Neural progenitor cell (in vitro differentiated cells): ENCODE data around the gene LGALS1. TPM values are rescaled to one million over a fixed set of nuclear protein-coding genes. Genes with fewer than 3 reads are reported as not detected.

Experiments
- DNase-seq: peaks from one replicate; pipeline ENCODE4 v3.0.0-alpha.2; 2016; ENCODE audit warnings: low spot score
- H2AFZ ChIP-seq: fragments of 200-600 bp; sonication (generic); replicated peaks from 2 replicates; pipeline ENCODE4 v1.6.1; 2016; ENCODE audit warnings: antibody characterized with exemption
- H3F3A ChIP-seq: fragments of 200-600 bp; sonication (generic); 2 replicates; pipeline ENCODE4 v1.6.1; 2016; ENCODE audit warnings: antibody characterized with exemption, low read depth
- H3K27ac ChIP-seq: fragments of 200-600 bp; sonication (generic); 2 replicates; pipeline ENCODE4 v1.5.1; 2016; ENCODE audit warnings: mild to moderate bottlenecking
- H3K27me3 ChIP-seq: fragments of 200-600 bp; sonication (generic); 2 replicates; pipeline ENCODE4 v1.6.1; 2016; ENCODE audit warnings: mild to moderate bottlenecking, moderate library complexity
- H3K36me3 ChIP-seq: fragments of 200-600 bp; sonication (generic); 2 replicates; pipeline ENCODE4 v1.5.1; 2016
- H3K4me1 ChIP-seq: fragments of 200-600 bp; sonication (generic); 2 replicates; pipeline ENCODE4 v1.6.1; 2016; ENCODE audit warnings: mixed run types
- H3K4me2 ChIP-seq: fragments of 200-600 bp; sonication (generic); 2 replicates; pipeline ENCODE4 v1.6.1; 2016
- H3K4me3 ChIP-seq: fragments of 200-600 bp; sonication (generic); 2 replicates; pipeline ENCODE4 v1.5.1; 2016
- H3K79me2 ChIP-seq: fragments of 200-600 bp; sonication (generic); 2 replicates; pipeline ENCODE4 v1.6.1; 2016; ENCODE audit warnings: low read depth
- H3K9ac ChIP-seq: fragments of 200-600 bp; sonication (generic); 2 replicates; pipeline ENCODE4 v1.6.1; 2016
- H3K9me3 ChIP-seq: fragments of 200-600 bp; sonication (generic); 2 replicates; pipeline ENCODE4 v1.5.1; 2016; ENCODE audit warnings: low read depth
- H4K20me1 ChIP-seq: fragments of 200-600 bp; sonication (generic); 2 replicates; pipeline ENCODE4 v1.6.1; 2016; ENCODE audit warnings: low read depth
- H3K27ac Mint-ChIP-seq: 3 replicates; pipeline ENCODE4 v1.8.0; 2021; ENCODE audit warnings: mixed read lengths
- H3K27me3 Mint-ChIP-seq: 2 replicates; pipeline ENCODE4 v1.8.0; 2022; ENCODE audit warnings: low read depth, mild to moderate bottlenecking, inconsistent platforms, moderate library complexity, mixed read lengths; ENCODE audit not compliant: insufficient read depth
- H3K36me3 Mint-ChIP-seq: 3 replicates; pipeline ENCODE4 v1.8.0; 2021; ENCODE audit warnings: mixed read lengths
- H3K4me1 Mint-ChIP-seq: 3 replicates; pipeline ENCODE4 v1.8.0; 2021; ENCODE audit warnings: mixed read lengths
- H3K4me3 Mint-ChIP-seq: 3 replicates; pipeline ENCODE4 v1.8.0; 2021; ENCODE audit warnings: mild to moderate bottlenecking, moderate library complexity, mixed read lengths
- H3K9me3 Mint-ChIP-seq: 3 replicates; pipeline ENCODE4 v1.8.0; 2020; ENCODE audit warnings: mixed read lengths
- EZH2 ChIP-seq: fragments of 200-600 bp; sonication (generic); IDR thresholded peaks from 2 replicates; pipeline ENCODE4 v1.6.1; 2017; ENCODE audit warnings: antibody characterized with exemption, mild to moderate bottlenecking, moderate library complexity
- EZH2phosphoT487 ChIP-seq: fragments of 200-600 bp; sonication (generic); IDR thresholded peaks from 2 replicates; pipeline ENCODE4 v1.6.1; 2017; ENCODE audit warnings: antibody characterized with exemption
- total RNA-seq: library from RNA; depleted of rRNA; stranded (reverse); fragments of >200 nt; gene quantifications from 2 replicates; pipeline ENCODE4 v1.2.3, GENCODE V29; 2015; ENCODE audit warnings: low replicate concordance
- TF ChIP-seq, protein P1 (sequence below): fragments of 200-600 bp; sonication (generic); IDR thresholded peaks from 2 replicates; pipeline ENCODE4 v1.5.1; 2017; ENCODE audit warnings: antibody characterized with exemption, mild to moderate bottlenecking

LGALS1 gene
- total RNA-seq, 1 donor from 2014 or later: 14.9 TPM

DNA sequence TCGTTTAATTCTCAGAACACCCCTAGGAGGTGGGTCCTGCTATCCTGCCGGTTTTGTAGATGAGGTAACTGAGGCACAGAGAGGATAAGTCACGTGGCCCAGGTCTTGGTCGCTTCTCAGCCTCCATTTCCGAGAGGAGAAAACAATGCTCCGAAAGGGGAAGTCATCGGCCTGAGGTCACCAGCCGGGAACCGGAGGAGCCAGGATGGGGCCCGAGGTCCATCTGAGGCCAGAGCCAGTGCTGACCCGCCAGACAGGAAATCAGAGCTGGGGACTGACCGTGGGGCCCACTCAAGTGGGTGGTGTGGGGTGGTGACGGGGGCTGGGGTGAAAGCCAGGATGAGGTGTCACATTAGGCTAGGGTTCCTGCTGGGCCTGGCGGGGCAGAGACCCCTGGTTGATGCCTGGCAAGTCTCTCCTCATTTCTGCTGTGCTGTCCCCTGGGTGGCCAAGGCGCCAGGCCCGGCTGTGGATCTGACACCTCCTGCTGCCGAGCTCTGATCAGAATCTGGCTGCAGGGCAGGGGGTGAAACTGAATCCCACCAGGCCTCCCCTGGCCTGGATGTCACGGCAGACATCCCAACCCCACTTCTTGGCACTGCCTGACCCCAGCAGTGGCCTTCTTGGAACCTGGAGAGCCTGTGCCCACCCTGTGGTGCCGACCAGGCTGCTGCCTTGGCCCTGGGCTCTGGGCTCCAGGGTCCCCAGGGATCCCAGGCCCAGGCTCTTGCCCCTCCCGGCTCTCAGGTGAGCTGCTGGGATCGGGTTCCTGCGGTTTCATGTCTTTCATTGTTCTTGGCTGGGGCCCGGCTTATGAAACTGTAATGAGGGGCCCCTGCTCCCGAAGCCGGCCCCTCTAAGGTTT is 33.4 kb downstream of the LGALS1 start:
- Mint-ChIP-seq H3K9me3 (no peaks in the 10 kb centered on the region), H3K36me3 (peaks cover 17% of the 10 kb centered on the region), H3K4me3 (no peak overlapping the region), H3K27ac (peak overlapping the region; percentile 57), H3K27me3 (peaks cover 4% of the 10 kb centered on the region), H3K4me1 (no peaks in the 10 kb centered on the region)
- Histone ChIP-seq H3K27me3 (no peaks in the 10 kb centered on the region), H3K9me3 (no peaks in the 10 kb centered on the region), H3K4me2 (no peak overlapping the region), H3K9ac (peak overlapping the region; percentile 28), H3K79me2 (no peaks in the 10 kb centered on the region), H4K20me1 (no peaks in the 10 kb centered on the region), H3K27ac (no peak overlapping the region), H3K4me3 (no peak overlapping the region), H3F3A (no peaks in the 10 kb centered on the region), H2AFZ (no peak overlapping the region), H3K4me1 (no peaks in the 10 kb centered on the region), H3K36me3 (no peaks in the 10 kb centered on the region)
- DNase-seq: no peak
- no peak for TF ChIP-seq EZH2phosphoT487
- TF ChIP-seq, protein P1, sequence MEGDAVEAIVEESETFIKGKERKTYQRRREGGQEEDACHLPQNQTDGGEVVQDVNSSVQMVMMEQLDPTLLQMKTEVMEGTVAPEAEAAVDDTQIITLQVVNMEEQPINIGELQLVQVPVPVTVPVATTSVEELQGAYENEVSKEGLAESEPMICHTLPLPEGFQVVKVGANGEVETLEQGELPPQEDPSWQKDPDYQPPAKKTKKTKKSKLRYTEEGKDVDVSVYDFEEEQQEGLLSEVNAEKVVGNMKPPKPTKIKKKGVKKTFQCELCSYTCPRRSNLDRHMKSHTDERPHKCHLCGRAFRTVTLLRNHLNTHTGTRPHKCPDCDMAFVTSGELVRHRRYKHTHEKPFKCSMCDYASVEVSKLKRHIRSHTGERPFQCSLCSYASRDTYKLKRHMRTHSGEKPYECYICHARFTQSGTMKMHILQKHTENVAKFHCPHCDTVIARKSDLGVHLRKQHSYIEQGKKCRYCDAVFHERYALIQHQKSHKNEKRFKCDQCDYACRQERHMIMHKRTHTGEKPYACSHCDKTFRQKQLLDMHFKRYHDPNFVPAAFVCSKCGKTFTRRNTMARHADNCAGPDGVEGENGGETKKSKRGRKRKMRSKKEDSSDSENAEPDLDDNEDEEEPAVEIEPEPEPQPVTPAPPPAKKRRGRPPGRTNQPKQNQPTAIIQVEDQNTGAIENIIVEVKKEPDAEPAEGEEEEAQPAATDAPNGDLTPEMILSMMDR: no peak
- no peak for TF ChIP-seq EZH2

DNA sequence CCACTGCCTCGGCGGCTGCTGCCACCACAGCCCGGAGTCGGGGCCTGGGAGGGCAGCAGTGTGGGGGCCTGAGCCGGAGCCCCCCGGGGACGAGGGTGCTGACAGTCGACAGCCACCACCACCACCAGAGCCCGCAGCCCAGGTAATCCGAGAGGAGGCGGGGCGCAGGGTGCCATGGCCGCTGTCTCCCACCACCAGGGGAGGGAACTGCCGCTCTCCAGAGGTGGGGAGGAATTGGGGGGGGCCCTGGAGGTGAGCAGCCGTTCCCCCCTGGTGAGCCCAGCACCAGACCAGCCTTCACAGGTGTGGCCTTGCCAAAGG is 34.0 kb downstream of the LGALS1 start:
- Histone ChIP-seq H3K9me3 (no peaks in the 10 kb centered on the region), H3K4me1 (no peaks in the 10 kb centered on the region), H4K20me1 (no peaks in the 10 kb centered on the region), H3K36me3 (no peaks in the 10 kb centered on the region), H3K79me2 (no peaks in the 10 kb centered on the region), H3F3A (no peaks in the 10 kb centered on the region), H3K4me2 (no peak overlapping the region), H3K27ac (no peak overlapping the region), H3K9ac (no peak overlapping the region), H3K4me3 (no peak overlapping the region), H3K27me3 (no peaks in the 10 kb centered on the region), H2AFZ (no peak overlapping the region)
- H3K4me1 Mint-ChIP-seq: no peaks in the 10 kb centered on the region
- TF ChIP-seq, protein P1: no peak
- TF ChIP-seq EZH2phosphoT487: no peak
- TF ChIP-seq EZH2: no peak
- peaks cover 15% of the 10 kb centered on the region for H3K36me3 Mint-ChIP-seq
- H3K27me3 Mint-ChIP-seq: peaks cover 4% of the 10 kb centered on the region
- no peak for DNase-seq
- H3K9me3 Mint-ChIP-seq: no peaks in the 10 kb centered on the region
- H3K27ac Mint-ChIP-seq: no peak overlapping the region
- H3K4me3 Mint-ChIP-seq: no peak overlapping the region

DNA sequence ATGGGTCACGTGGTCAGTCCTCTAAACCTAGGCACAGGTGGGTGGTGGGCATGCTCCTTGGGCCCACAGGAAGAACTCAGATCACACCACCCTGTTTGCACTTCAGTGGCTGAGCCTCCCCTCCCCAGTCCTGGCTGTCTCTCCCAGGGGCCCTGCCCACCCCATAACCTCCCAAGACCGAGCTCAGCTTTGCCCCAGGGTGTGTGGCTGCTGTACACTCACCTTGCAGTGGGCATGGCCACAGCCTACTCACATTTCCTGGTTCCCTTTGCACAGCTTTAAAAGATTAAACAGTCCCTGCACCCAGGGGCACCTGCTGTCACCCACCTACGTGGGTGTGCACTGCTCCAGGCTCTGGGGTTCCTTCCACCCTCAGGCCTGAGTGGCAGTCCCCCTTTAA is 35.2 kb downstream of the LGALS1 start:
- H3K27ac Mint-ChIP-seq: no peak overlapping the region
- TF ChIP-seq EZH2phosphoT487: no peak
- TF ChIP-seq EZH2: no peak
- no peak for DNase-seq
- H3K4me1 ChIP-seq: no peaks in the 10 kb centered on the region
- H2AFZ ChIP-seq: no peak overlapping the region
- H3K79me2 ChIP-seq: no peaks in the 10 kb centered on the region
- no peaks in the 10 kb centered on the region for H3K36me3 ChIP-seq
- no peak overlapping the region for H3K4me3 Mint-ChIP-seq
- H3K9ac ChIP-seq: no peak overlapping the region
- no peaks in the 10 kb centered on the region for H3F3A ChIP-seq
- no peaks in the 10 kb centered on the region for H3K27me3 ChIP-seq
- no peaks in the 10 kb centered on the region for H4K20me1 ChIP-seq
- H3K27me3 Mint-ChIP-seq: peaks cover 4% of the 10 kb centered on the region
- H3K4me2 ChIP-seq: no peak overlapping the region
- H3K36me3 Mint-ChIP-seq: peaks cover 13% of the 10 kb centered on the region
- no peak overlapping the region for H3K27ac ChIP-seq
- no peaks in the 10 kb centered on the region for H3K4me1 Mint-ChIP-seq
- no peaks in the 10 kb centered on the region for H3K9me3 ChIP-seq
- H3K9me3 Mint-ChIP-seq: no peaks in the 10 kb centered on the region
- no peak overlapping the region for H3K4me3 ChIP-seq

DNA sequence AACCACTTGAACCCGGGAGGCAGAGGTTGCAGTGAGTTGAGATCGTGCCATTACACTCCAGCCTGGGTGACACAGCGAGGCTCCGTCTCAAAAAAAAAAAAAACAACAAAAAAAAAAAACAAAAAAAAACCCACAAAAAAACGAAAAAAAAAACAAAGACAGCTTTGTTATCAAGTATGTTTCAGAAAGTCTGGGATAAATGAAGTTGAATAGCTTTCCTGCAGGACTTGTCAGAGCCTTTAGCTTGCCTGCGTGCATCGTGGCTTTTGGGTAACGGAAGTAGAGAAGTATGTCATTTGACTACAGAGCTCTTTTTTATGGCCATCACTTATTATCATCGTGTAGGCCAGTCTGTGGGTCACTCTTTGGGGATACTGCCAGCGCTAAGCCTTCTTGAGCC is 36.1 kb downstream of the LGALS1 start:
- no peaks in the 10 kb centered on the region for H3K79me2 ChIP-seq
- DNase-seq: no peak
- H3K27me3 Mint-ChIP-seq: peaks cover 2% of the 10 kb centered on the region
- no peak overlapping the region for H3K9ac ChIP-seq
- H3K27ac ChIP-seq: no peak overlapping the region
- H3F3A ChIP-seq: no peaks in the 10 kb centered on the region
- H3K4me3 ChIP-seq: no peak overlapping the region
- no peak overlapping the region for H2AFZ ChIP-seq
- no peak overlapping the region for H3K4me3 Mint-ChIP-seq
- H3K36me3 ChIP-seq: no peaks in the 10 kb centered on the region
- no peaks in the 10 kb centered on the region for H3K27me3 ChIP-seq
- peaks cover under 1% of the 10 kb centered on the region for H3K4me1 Mint-ChIP-seq
- no peak overlapping the region for H3K27ac Mint-ChIP-seq
- H3K4me2 ChIP-seq: no peak overlapping the region
- TF ChIP-seq EZH2phosphoT487 (no peak), EZH2 (no peak)
- TF ChIP-seq, protein P1: no peak
- H3K36me3 Mint-ChIP-seq: peaks cover 7% of the 10 kb centered on the region
- H3K4me1 ChIP-seq: no peaks in the 10 kb centered on the region
- no peaks in the 10 kb centered on the region for H4K20me1 ChIP-seq
- H3K9me3 Mint-ChIP-seq: no peaks in the 10 kb centered on the region
- H3K9me3 ChIP-seq: no peaks in the 10 kb centered on the region
